Kidney (tissue), 14 donors: Measurements from ENCODE around the gene VASH2. TPM values are rescaled to one million over a fixed set of nuclear protein-coding genes. Genes with fewer than 3 reads are reported as not detected.

Source experiments
- DNase-seq, 5 donors: peaks; one replicate each; pipeline ENCODE4 v3.0.0-alpha.2; 2013 to 2020
- FAIRE-seq: peaks from 2 replicates; lab custom pipeline; 2012; peaks lifted over from hg19 to GRCh38; lab: Jason Lieb, UNC
- H3K27ac ChIP-seq, 2 donors: one replicate each; pipeline ENCODE4 v1.7.0; 2013; ENCODE audit warnings: low read depth in 2 of 2, low read length in 2 of 2, inconsistent platforms in 1 of 2
- H3K27me3 ChIP-seq: one replicate; pipeline ENCODE4 v1.7.1; 2013; ENCODE audit warnings: low read length, inconsistent platforms; ENCODE audit not compliant: control insufficient read depth, insufficient read depth
- H3K36me3 ChIP-seq, 3 donors: one replicate each; pipeline versions ENCODE4 v1.7.0 to v1.7.1; 2013; ENCODE audit warnings: low read length in 3 of 3, control low read depth in 1 of 3, inconsistent platforms in 1 of 3; ENCODE audit not compliant: insufficient read depth in 3 of 3, control insufficient read depth in 2 of 3
- H3K4me1 ChIP-seq, 3 donors: one replicate each; pipeline versions ENCODE4 v1.7.0 to v1.7.1; 2013; ENCODE audit warnings: low read length in 3 of 3, inconsistent platforms in 1 of 3, low read depth in 1 of 3; ENCODE audit not compliant: control insufficient read depth in 2 of 3, insufficient read depth in 2 of 3
- H3K4me3 ChIP-seq, 3 donors: one replicate each; pipeline versions ENCODE4 v1.7.0 to v1.8.1; 2013; ENCODE audit warnings: low read length in 3 of 3, control low read depth in 1 of 3, inconsistent platforms in 1 of 3
- H3K9ac ChIP-seq, 3 donors: one replicate each; pipeline versions ENCODE4 v1.7.0 to v1.7.1; 2013; ENCODE audit warnings: low read length in 3 of 3, control low read depth in 1 of 3, inconsistent platforms in 1 of 3
- H3K9me3 ChIP-seq, 3 donors: one replicate each; pipeline versions ENCODE4 v1.7.0 to v1.7.1; 2013; ENCODE audit warnings: low read length in 3 of 3, control low read depth in 1 of 3, inconsistent platforms in 1 of 3; ENCODE audit not compliant: control insufficient read depth in 2 of 3, insufficient read depth in 1 of 3
- CTCF ChIP-seq: IDR thresholded peaks from 3 replicates; pipeline ENCODE4 v1.5.1; 2012; ENCODE audit warnings: mild to moderate bottlenecking, moderate library complexity, borderline replicate concordance; ENCODE audit not compliant: insufficient read depth; ENCODE audit errors: extremely low read depth
- intact Hi-C: fragments of 100-400 bp; cut with DNase I; formaldehyde crosslinking; loops from one replicate; pipeline ENCODE4 v1.11.1; 2022
- polyA plus RNA-seq: library from polyadenylated mRNA; stranded (reverse); fragments of 350-450 nt; fragmentation: Illumina TruSeq; extraction: RNeasy Lipid Tissue Mini Kit (QIAGEN cat#74804); gene quantifications from one replicate; pipeline ENCODE4 v1.2.3, GENCODE V29; 2014; ENCODE audit warnings: low read depth, low replicate concordance; ENCODE audit not compliant: insufficient read depth
- total RNA-seq: library from RNA; stranded (reverse); fragmentation: NEBNext Ultra II Directional; extraction: Animal tissue kit (Norgen Biotek cat#: 25700); gene quantifications from one replicate; pipeline ENCODE4 v1.2.1, GENCODE V29; 2021
- donor health status: control.
- donor health status: control.
- donor health status: control.
- donor health status: control.
- donor health status: control.
- donor health status: DM: yes; HTN: yes; CAD: no.
- donor health status: Normal renal cell carcinoma (clear cell type).

Gene VASH2
- total and polyA plus RNA-seq, 2 donors from 2014 or later, result 0.57 TPM; not detected in 1

DNA sequence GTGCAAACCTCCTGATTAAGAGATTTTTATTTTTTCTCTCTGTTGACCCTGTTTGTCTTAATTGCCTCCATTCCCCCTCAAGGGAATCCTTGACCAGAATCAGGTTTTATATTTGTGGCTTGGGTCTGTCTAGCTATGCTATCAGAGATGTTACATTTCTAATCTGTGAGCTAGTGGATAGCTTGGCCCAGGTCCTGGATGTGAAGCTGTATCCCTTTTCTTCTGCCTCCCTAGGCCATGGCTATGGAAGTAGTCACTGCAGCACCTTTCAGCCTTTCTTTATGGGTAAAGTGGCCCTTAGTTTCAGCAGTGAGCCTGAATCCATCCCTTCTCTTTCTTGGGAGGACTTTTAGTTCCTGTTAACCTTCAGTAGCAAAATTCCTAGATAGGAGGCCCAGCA, 82.3 kb downstream of the VASH2 start:
- intact Hi-C loops, result no loop called here
- Histone ChIP-seq H3K36me3 (no peaks in the 10 kb centered on the region), H3K9ac (no peak overlapping the region), H3K4me3 (no peak overlapping the region), H3K27ac (no peak overlapping the region), H3K27me3 (no peaks in the 10 kb centered on the region), H3K9me3 (no peaks in the 10 kb centered on the region), H3K4me1 (no peaks in the 10 kb centered on the region)
- DNase-seq, result no peak
- no peak for FAIRE-seq
- TF ChIP-seq CTCF, result no peak

DNA sequence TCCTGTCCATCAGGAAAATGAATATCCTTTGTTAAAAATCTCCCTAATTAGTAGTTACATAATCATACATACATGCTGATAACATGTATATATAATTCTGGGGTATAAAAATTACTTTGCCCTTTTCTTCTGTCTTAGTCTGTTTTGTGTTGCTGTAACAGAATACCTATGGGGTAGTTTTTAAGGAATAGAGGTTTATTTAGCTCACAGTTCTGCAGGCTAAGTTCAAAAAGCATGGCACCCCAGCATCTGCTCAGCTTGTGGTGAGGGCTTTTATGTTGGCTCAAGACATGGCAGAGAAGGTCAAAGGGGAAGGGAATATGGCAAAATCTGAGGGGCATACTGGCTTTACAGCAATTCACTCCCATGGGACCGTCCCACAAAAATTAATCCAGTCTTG, 84.4 kb downstream of the VASH2 start:
- H3K9me3 ChIP-seq, result no peaks in the 10 kb centered on the region
- no peaks in the 10 kb centered on the region for H3K4me1 ChIP-seq
- no peak overlapping the region for H3K4me3 ChIP-seq
- H3K27me3 ChIP-seq, result no peaks in the 10 kb centered on the region
- FAIRE-seq (no peak), DNase-seq (no peak)
- intact Hi-C loops, result no loop called here
- no peak overlapping the region for H3K9ac ChIP-seq
- H3K36me3 ChIP-seq, result no peaks in the 10 kb centered on the region
- no peak for TF ChIP-seq CTCF
- H3K27ac ChIP-seq, result no peak overlapping the region

GRCh38 chr1:213035573-213035972, 85.2 kb downstream of the VASH2 start:
- Histone ChIP-seq H3K27ac (no peak overlapping the region), H3K9me3 (no peaks in the 10 kb centered on the region), H3K9ac (no peak overlapping the region), H3K4me3 (no peak overlapping the region), H3K27me3 (no peaks in the 10 kb centered on the region), H3K4me1 (no peaks in the 10 kb centered on the region), H3K36me3 (no peaks in the 10 kb centered on the region)
- FAIRE-seq, result no peak
- intact Hi-C loops, result no loop called here
- no peak for TF ChIP-seq CTCF
- no peak for DNase-seq

Other genes starting within 250 kb of the VASH2 start
- gene NSL1, start 158.8 kb upstream of the VASH2 start, total RNA-seq, result 34.5 TPM
- gene NSL1, start 158.8 kb upstream of the VASH2 start, polyA plus RNA-seq, result 19.5 TPM
- 18.6 TPM for gene TATDN3, start 158.6 kb upstream of the VASH2 start, total RNA-seq
- 19.5 TPM for gene TATDN3, start 158.6 kb upstream of the VASH2 start, polyA plus RNA-seq
- gene SPATA45, start 102.9 kb upstream of the VASH2 start, total RNA-seq, result 0.57 TPM
- not detected for gene SPATA45, start 102.9 kb upstream of the VASH2 start, polyA plus RNA-seq
- gene FLVCR1, start 92.3 kb upstream of the VASH2 start, total RNA-seq, result 6.8 TPM
- 2.9 TPM for gene FLVCR1, start 92.3 kb upstream of the VASH2 start, polyA plus RNA-seq
- 38.6 TPM for gene ANGEL2, start 65.3 kb downstream of the VASH2 start, total RNA-seq
- 11.0 TPM for gene ANGEL2, start 65.3 kb downstream of the VASH2 start, polyA plus RNA-seq
- 13.8 TPM for gene RPS6KC1, start 100.7 kb downstream of the VASH2 start, total RNA-seq
- 6.3 TPM for gene RPS6KC1, start 100.7 kb downstream of the VASH2 start, polyA plus RNA-seq